Spleen (tissue), 7 donors: ENCODE data around the gene BNC2.

Experiments
- CTCF ChIP-seq, 11 experiments: fragments of 200-600 bp in 7 of 11; fragments of 450-650 bp in 4 of 11; sonication (generic) in 4 of 11; IDR thresholded peaks in 8 of 11; conservative IDR thresholded peaks in 3 of 11; 1 replicate in 7 of 11; 2 replicates in 4 of 11; pipeline versions ENCODE4 v1.4.0 to v1.8.0; 2016 to 2021; ENCODE audit warnings: antibody characterized with exemption in 11 of 11, inconsistent platforms in 4 of 11, mild to moderate bottlenecking in 1 of 11
- POLR2A ChIP-seq, 3 donors: fragments of 450-650 bp; IDR thresholded peaks; one replicate each; pipeline ENCODE4 v1.5.1; 2017; ENCODE audit warnings: antibody characterized with exemption in 3 of 3, mild to moderate bottlenecking in 1 of 3
- POLR2AphosphoS5 ChIP-seq, 3 donors: sonication (generic); formaldehyde crosslinking; IDR thresholded peaks; one replicate each; pipeline ENCODE4 v1.5.1; 2017; ENCODE audit warnings: antibody characterized with exemption in 3 of 3
- donor health status: DM: no; HTN: no; CAD: no; lungs with moderate emphysema.
- donor health status: DM: no; HTN: no; CAD: no.
- donor health status: DM: no; HTN: no; CAD: no.

- TF ChIP-seq CTCF (IDR thresholded peaks at IDR 0.05 in 8 of 11, conservative IDR thresholded peaks at IDR 0.05 in 3 of 11) (no peak), POLR2AphosphoS5 (IDR thresholded peaks at IDR 0.05) (no peak), POLR2A (IDR thresholded peaks at IDR 0.05) (no peak)
Observed at GRCh38 chr9:16622541-16622940, 247.9 kb downstream of the BNC2 start.
